Mesendoderm (in vitro differentiated cells): ENCODE results near the gene SLC4A11.
A peak's percentile ranks its signal among the peaks of the same experiment; 100 is the strongest.
"Not testable (repeated sequence)": the region's sequence is repeated elsewhere in the genome, so short reads cannot be mapped to it uniquely, and the experiment has no call there.

Experiments
- DNase-seq: peaks from one replicate; pipeline ENCODE4 v3.0.0; 2013
- H2AK5ac ChIP-seq: 2 replicates; pipeline ENCODE4 v1.6.1; 2013; ENCODE audit warnings: low read length, inconsistent platforms
- H2BK120ac ChIP-seq: 2 replicates; pipeline ENCODE4 v1.6.1; 2013; ENCODE audit warnings: low read depth, mild to moderate bottlenecking, low read length, moderate library complexity, mixed read lengths
- H2BK15ac ChIP-seq: replicated peaks from 2 replicates; pipeline ENCODE4 v1.6.1; 2013; ENCODE audit warnings: low read depth, mild to moderate bottlenecking, moderate library complexity
- H2BK5ac ChIP-seq: 2 replicates; pipeline ENCODE4 v1.6.1; 2013; ENCODE audit warnings: low read length, inconsistent platforms
- H3K18ac ChIP-seq: 2 replicates; pipeline ENCODE4 v1.6.1; 2013; ENCODE audit warnings: mild to moderate bottlenecking, low read length, mixed read lengths
- H3K23ac ChIP-seq: one replicate; pipeline ENCODE4 v1.6.1; 2013; ENCODE audit warnings: low read length
- H3K27ac ChIP-seq: 2 replicates; pipeline ENCODE4 v1.5.1; 2013; ENCODE audit warnings: low read depth, mild to moderate bottlenecking, inconsistent platforms, low read length, moderate library complexity
- H3K27me3 ChIP-seq: 2 replicates; pipeline ENCODE4 v1.6.1; 2013; ENCODE audit warnings: low read length, control low read depth, mild to moderate bottlenecking, inconsistent platforms; ENCODE audit not compliant: insufficient read depth, poor library complexity
- H3K36me3 ChIP-seq: 2 replicates; pipeline ENCODE4 v1.6.1; 2013; ENCODE audit warnings: low read length, inconsistent platforms; ENCODE audit not compliant: control insufficient read depth, insufficient read depth
- H3K4ac ChIP-seq: one replicate; pipeline ENCODE4 v1.6.1; 2013; ENCODE audit warnings: low read depth, mild to moderate bottlenecking, low read length, moderate library complexity
- H3K4me1 ChIP-seq: 2 replicates; pipeline ENCODE4 v1.6.1; 2013; ENCODE audit warnings: low read depth, low read length, inconsistent platforms; ENCODE audit not compliant: control insufficient read depth
- H3K4me2 ChIP-seq: 2 replicates; pipeline ENCODE4 v1.6.1; 2013; ENCODE audit warnings: low read length
- H3K4me3 ChIP-seq: 2 replicates; pipeline ENCODE4 v1.5.1; 2013; ENCODE audit warnings: mild to moderate bottlenecking, low read length
- H3K56ac ChIP-seq: one replicate; pipeline ENCODE4 v1.6.1; 2013; ENCODE audit warnings: low read length
- H3K79me1 ChIP-seq: 2 replicates; pipeline ENCODE4 v1.6.1; 2013; ENCODE audit warnings: low read length, inconsistent platforms
- H3K79me2 ChIP-seq: 2 replicates; pipeline ENCODE4 v1.6.1; 2013; ENCODE audit warnings: mild to moderate bottlenecking, low read length; ENCODE audit not compliant: control insufficient read depth, insufficient read depth
- H3K9ac ChIP-seq: 2 replicates; pipeline ENCODE4 v1.6.1; 2013; ENCODE audit warnings: low read length, inconsistent platforms
- H4K5ac ChIP-seq: one replicate; pipeline ENCODE4 v1.6.1; 2013; ENCODE audit warnings: low read length
- H4K8ac ChIP-seq: one replicate; pipeline ENCODE4 v1.6.1; 2013; ENCODE audit warnings: low read depth, mild to moderate bottlenecking, control low read depth, low read length, moderate library complexity
- WGBS: extraction: QIAGEN DNeasy Blood & Tissue Kit; methylation state at CpG from one replicate; pipeline ENCODE4 v1.1.7; 2013; ENCODE audit warnings: low lambda C conversion rate, missing lambda C conversion rate; ENCODE audit not compliant: insufficient coverage; ENCODE audit errors: extremely low coverage; 5-methylcytosine and 5-hydroxymethylcytosine counted together

SLC4A11 gene

DNA sequence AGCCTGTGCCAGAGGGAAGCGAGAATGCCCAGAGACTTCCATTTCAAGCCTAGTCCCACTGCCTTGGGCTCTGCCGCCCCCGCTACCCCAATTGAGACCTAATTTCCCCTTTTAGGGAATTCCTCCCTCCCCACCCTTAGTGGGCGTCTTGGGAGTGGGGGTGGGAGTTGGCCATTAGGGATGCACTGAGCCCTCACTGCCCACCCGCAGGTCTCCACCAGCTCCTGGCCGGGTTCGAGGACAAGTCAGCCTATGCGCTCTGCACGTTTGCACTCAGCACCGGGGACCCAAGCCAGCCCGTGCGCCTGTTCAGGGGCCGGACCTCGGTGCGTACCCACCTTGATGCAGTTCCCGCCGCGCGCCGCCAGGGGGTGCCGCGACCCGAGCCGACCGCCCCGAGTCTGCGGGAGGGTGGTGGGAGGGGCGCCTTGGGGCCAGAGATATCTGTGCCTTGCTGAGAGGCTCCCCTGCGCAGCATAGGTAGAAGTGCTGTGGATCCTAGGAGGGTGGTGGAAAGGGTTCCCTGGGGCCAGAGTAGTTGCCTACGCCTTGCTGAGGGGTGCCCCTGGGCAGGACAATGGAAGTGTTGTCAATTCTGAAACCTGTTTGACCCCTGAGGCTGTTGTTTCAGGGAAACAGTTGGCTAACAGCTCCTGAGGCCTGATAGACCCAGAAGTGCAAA lies 20.5 kb downstream of the SLC4A11 start:
- H4K8ac ChIP-seq: no peak overlapping the region
- no peak overlapping the region for H2AK5ac ChIP-seq
- WGBS: no CpG with 5 or more reads among the region's 30 CpGs
- no peak overlapping the region for H2BK15ac ChIP-seq
- H3K4me2 ChIP-seq: no peak overlapping the region
- H3K36me3 ChIP-seq: peaks cover 5% of the 10 kb centered on the region
- H2BK120ac ChIP-seq: no peak overlapping the region
- no peaks in the 10 kb centered on the region for H3K79me2 ChIP-seq
- no peak overlapping the region for H3K23ac ChIP-seq
- H3K4me1 ChIP-seq: no peaks in the 10 kb centered on the region
- H3K27ac ChIP-seq: no peak overlapping the region
- no peak overlapping the region for H3K4ac ChIP-seq
- H3K79me1 ChIP-seq: no peaks in the 10 kb centered on the region
- no peak overlapping the region for H2BK5ac ChIP-seq
- no peak overlapping the region for H3K9ac ChIP-seq
- DNase-seq: peak; percentile 75
- H3K27me3 ChIP-seq: no peaks in the 10 kb centered on the region
- no peak overlapping the region for H3K18ac ChIP-seq
- H3K4me3 ChIP-seq: no peak overlapping the region
- no peak overlapping the region for H3K56ac ChIP-seq
- no peak overlapping the region for H4K5ac ChIP-seq

GRCh38 chr20:3215359-3215917 lies 23.6 kb downstream of the SLC4A11 start:
- not testable (repeated sequence) for H3K27ac ChIP-seq, H3K9ac ChIP-seq, H3K4me3 ChIP-seq, H4K5ac ChIP-seq, H3K4ac ChIP-seq, H3K18ac ChIP-seq, H3K23ac ChIP-seq, H2BK5ac ChIP-seq, H4K8ac ChIP-seq, H3K79me2 ChIP-seq, H3K56ac ChIP-seq, H3K4me2 ChIP-seq, H2BK120ac ChIP-seq, DNase-seq, H2AK5ac ChIP-seq, H2BK15ac ChIP-seq, H3K36me3 ChIP-seq, H3K4me1 ChIP-seq, H3K79me1 ChIP-seq, H3K27me3 ChIP-seq
- WGBS: no CpG with 5 or more reads among the region's 7 CpGs

- no peak overlapping the region for H3K4ac ChIP-seq
- H3K23ac ChIP-seq: no peak overlapping the region
- no peaks in the 10 kb centered on the region for H3K27me3 ChIP-seq
- no peak overlapping the region for H2BK15ac ChIP-seq
- no peak for DNase-seq
- H2AK5ac ChIP-seq: no peak overlapping the region
- H3K4me2 ChIP-seq: no peak overlapping the region
- peaks cover 17% of the 10 kb centered on the region for H3K79me1 ChIP-seq
- H2BK5ac ChIP-seq: no peak overlapping the region
- no CpG with 5 or more reads among the region's 7 CpGs for WGBS
- H3K36me3 ChIP-seq: peaks cover 2% of the 10 kb centered on the region
- H4K8ac ChIP-seq: no peak overlapping the region
- no peak overlapping the region for H4K5ac ChIP-seq
- peaks cover 5% of the 10 kb centered on the region for H3K4me1 ChIP-seq
- H3K56ac ChIP-seq: no peak overlapping the region
- no peak overlapping the region for H3K9ac ChIP-seq
- H3K79me2 ChIP-seq: peaks cover 11% of the 10 kb centered on the region
- no peak overlapping the region for H3K27ac ChIP-seq
- no peak overlapping the region for H3K18ac ChIP-seq
- H2BK120ac ChIP-seq: no peak overlapping the region
- H3K4me3 ChIP-seq: no peak overlapping the region
Measured at GRCh38 chr20:3213226-3213625, 25.8 kb downstream of the SLC4A11 start.

DNA sequence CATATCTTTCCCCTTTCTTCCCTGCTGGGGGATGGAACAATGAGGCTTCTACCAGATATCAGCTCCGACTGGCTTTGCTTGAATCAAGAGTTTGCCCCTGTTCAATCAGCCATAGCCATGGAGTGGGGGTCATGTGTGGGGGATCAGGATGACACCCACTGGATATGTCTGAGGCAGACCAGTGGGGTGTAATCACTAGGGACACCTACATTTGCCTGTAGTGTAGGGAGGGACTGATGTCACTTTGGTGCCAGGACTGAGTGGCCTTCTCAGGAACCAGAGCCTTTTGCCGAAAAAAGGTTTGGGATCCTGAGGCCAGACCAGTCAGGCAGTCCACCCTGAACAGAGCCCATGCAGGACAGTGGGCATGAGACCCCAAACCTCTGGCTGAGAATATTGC lies 28.6 kb downstream of the SLC4A11 start:
- Histone ChIP-seq H3K36me3 (peaks cover 2% of the 10 kb centered on the region), H3K23ac (no peak overlapping the region), H3K4me2 (peak overlapping the region; percentile 73), H3K56ac (peak overlapping the region; percentile 94), H3K79me1 (peaks cover 17% of the 10 kb centered on the region), H3K4me3 (peak overlapping the region; percentile 75), H3K9ac (peak overlapping the region; percentile 98), H3K27ac (no peak overlapping the region), H2BK15ac (no peak overlapping the region), H3K4me1 (peaks cover 5% of the 10 kb centered on the region), H4K8ac (no peak overlapping the region), H2AK5ac (peak overlapping the region; percentile 74), H2BK5ac (no peak overlapping the region), H3K4ac (no peak overlapping the region), H3K79me2 (peaks cover 11% of the 10 kb centered on the region), H3K27me3 (no peaks in the 10 kb centered on the region), H2BK120ac (no peak overlapping the region), H3K18ac (no peak overlapping the region), H4K5ac (no peak overlapping the region)
- DNase-seq: no peak
- no CpG with 5 or more reads among the region's 2 CpGs for WGBS

- no peaks in the 10 kb centered on the region for H3K27me3 ChIP-seq
- H4K8ac ChIP-seq: no peak overlapping the region
- H3K4me1 ChIP-seq: peaks cover 5% of the 10 kb centered on the region
- no peak overlapping the region for H3K23ac ChIP-seq
- no peaks in the 10 kb centered on the region for H3K36me3 ChIP-seq
- H3K4me2 ChIP-seq: peak overlapping the region; percentile 73
- H3K18ac ChIP-seq: peak overlapping the region; percentile 89
- no CpG with 5 or more reads among the region's 10 CpGs for WGBS
- peak overlapping the region; percentile 75 for H3K4me3 ChIP-seq
- peaks cover 17% of the 10 kb centered on the region for H3K79me1 ChIP-seq
- DNase-seq: no peak
- no peak overlapping the region for H3K27ac ChIP-seq
- H2BK5ac ChIP-seq: no peak overlapping the region
- peak overlapping the region; percentile 89 for H3K4ac ChIP-seq
- no peak overlapping the region for H4K5ac ChIP-seq
- H3K56ac ChIP-seq: peak overlapping the region; percentile 94
- peak overlapping the region; percentile 74 for H2AK5ac ChIP-seq
- H2BK15ac ChIP-seq: no peak overlapping the region
- no peak overlapping the region for H2BK120ac ChIP-seq
- H3K79me2 ChIP-seq: peaks cover 11% of the 10 kb centered on the region
- H3K9ac ChIP-seq: peak overlapping the region; percentile 98
Measured at GRCh38 chr20:3209946-3210317, 29.1 kb downstream of the SLC4A11 start.
